Measurements from ENCODE around the gene ATP5PB. TPM values are rescaled to one million over a fixed set of nuclear protein-coding genes. Genes with fewer than 3 reads are reported as not detected.

The ATP5PB gene
- polyA plus RNA-seq, 1 donor (not counting 4 experiments of a cell fraction or from before 2014, with no cell fraction given), result 539 TPM

- H3K79me2 ChIP-seq (ENCODE audit: control insufficient read depth, insufficient read depth, low read length), result no peaks in the 10 kb centered on the region
- no peaks in the 10 kb centered on the region for H3K36me3 ChIP-seq (ENCODE audit: control insufficient read depth in 2 of 2, extremely low read depth in 1 of 2, insufficient read depth in 2 of 2, low read length in 2 of 2)
- H3K9me3 ChIP-seq (ENCODE audit: control insufficient read depth, low read depth, low read length), result no peaks in the 10 kb centered on the region
- peak; percentile 77 for DNase-seq (ENCODE audit: low read depth, low spot score)
- FAIRE-seq, result no peak
- H3K9me1 ChIP-seq (ENCODE audit: control insufficient read depth, extremely low read depth, insufficient read depth, low read length), result no peaks in the 10 kb centered on the region
- H3K4me2 ChIP-seq (ENCODE audit: control insufficient read depth, extremely low read depth, insufficient read depth, low read depth, low read length), result peak overlapping the region; percentile 12
- no peak overlapping the region for H3K9ac ChIP-seq (ENCODE audit: control insufficient read depth, extremely low read depth, insufficient read depth, low read length)
- peaks cover 15% of the 10 kb centered on the region for H3K27me3 ChIP-seq (ENCODE audit: control insufficient read depth, extremely low read depth, insufficient read depth, low read length)
- no peak overlapping the region for H3K27ac ChIP-seq (ENCODE audit: control insufficient read depth, insufficient read depth, low read length)
- H4K20me1 ChIP-seq (ENCODE audit: control insufficient read depth, extremely low read depth, insufficient read depth, low read length), result no peaks in the 10 kb centered on the region
- TF ChIP-seq EZH2 (IDR thresholded peaks at IDR 0.05; ENCODE audit: low read length) (no peak), CTCF (optimal IDR thresholded peaks at IDR 0.05 in 1 of 3, IDR thresholded peaks at IDR 0.05 in 1 of 3, conservative IDR thresholded peaks at IDR 0.05 in 1 of 3; ENCODE audit: extremely low read depth in 1 of 3, insufficient read depth in 2 of 3, low read length in 3 of 3) (no peak)
- dilution Hi-C loops (cut with MboI; ENCODE audit: extremely low pct_ligation_motif_present, low sequenced_read_pairs), result no loop called here
- H3K4me1 ChIP-seq (ENCODE audit: control insufficient read depth, extremely low read depth, insufficient read depth, low read length), result peaks cover 13% of the 10 kb centered on the region
- H3K4me3 ChIP-seq (ENCODE audit: control insufficient read depth in 2 of 3, extremely low read depth in 1 of 3, insufficient read depth in 2 of 3, low read depth in 1 of 3, low read length in 3 of 3), result no peak overlapping the region
- no peak overlapping the region for H2AFZ ChIP-seq (ENCODE audit: control insufficient read depth, low read length)
Observed at GRCh38 chr1:111422546-111423391, 26.5 kb upstream of the ATP5PB start.

GRCh38 chr1:111424281-111424680 lies 25.0 kb upstream of the ATP5PB start:
- no peak for FAIRE-seq
- peaks cover 15% of the 10 kb centered on the region for H3K27me3 ChIP-seq (ENCODE audit: control insufficient read depth, extremely low read depth, insufficient read depth, low read length)

More at GRCh38 chr1:111424281-111424680, 25.0 kb upstream of the ATP5PB start:
- H3K9me1 ChIP-seq (ENCODE audit: control insufficient read depth, extremely low read depth, insufficient read depth, low read length), result no peaks in the 10 kb centered on the region
- H3K9ac ChIP-seq (ENCODE audit: control insufficient read depth, extremely low read depth, insufficient read depth, low read length), result no peak overlapping the region
- no peaks in the 10 kb centered on the region for H4K20me1 ChIP-seq (ENCODE audit: control insufficient read depth, extremely low read depth, insufficient read depth, low read length)
- peaks cover 17% of the 10 kb centered on the region for H3K4me1 ChIP-seq (ENCODE audit: control insufficient read depth, extremely low read depth, insufficient read depth, low read length)
- TF ChIP-seq CTCF (optimal IDR thresholded peaks at IDR 0.05 in 1 of 3, IDR thresholded peaks at IDR 0.05 in 1 of 3, conservative IDR thresholded peaks at IDR 0.05 in 1 of 3; ENCODE audit: extremely low read depth in 1 of 3, insufficient read depth in 2 of 3, low read length in 3 of 3) (no peak), EZH2 (IDR thresholded peaks at IDR 0.05; ENCODE audit: low read length) (no peak)
- no peak overlapping the region for H3K4me3 ChIP-seq (ENCODE audit: control insufficient read depth in 2 of 3, extremely low read depth in 1 of 3, insufficient read depth in 2 of 3, low read depth in 1 of 3, low read length in 3 of 3)
- no peak overlapping the region for H2AFZ ChIP-seq (ENCODE audit: control insufficient read depth, low read length)
- dilution Hi-C loops (cut with MboI; ENCODE audit: extremely low pct_ligation_motif_present, low sequenced_read_pairs), result no loop called here
- H3K27ac ChIP-seq (ENCODE audit: control insufficient read depth, insufficient read depth, low read length), result no peak overlapping the region
- no peaks in the 10 kb centered on the region for H3K9me3 ChIP-seq (ENCODE audit: control insufficient read depth, low read depth, low read length)
- no peak overlapping the region for H3K4me2 ChIP-seq (ENCODE audit: control insufficient read depth, extremely low read depth, insufficient read depth, low read depth, low read length)
- no peaks in the 10 kb centered on the region for H3K79me2 ChIP-seq (ENCODE audit: control insufficient read depth, insufficient read depth, low read length)
- DNase-seq (ENCODE audit: low read depth, low spot score), result no peak
- no peaks in the 10 kb centered on the region for H3K36me3 ChIP-seq (ENCODE audit: control insufficient read depth in 2 of 2, extremely low read depth in 1 of 2, insufficient read depth in 2 of 2, low read length in 2 of 2)
